GM11168 (cell line): ENCODE results near the gene SSC5D.

Experiments
- in situ Hi-C: fragments of 300-500 bp; cut with MboI; formaldehyde crosslinking; loops from one replicate; pipeline ENCODE4 v1.12.0; 2022; ENCODE audit warnings: low sequenced_read_pairs; ENCODE audit not compliant: unreplicated experiment

The SSC5D gene

DNA sequence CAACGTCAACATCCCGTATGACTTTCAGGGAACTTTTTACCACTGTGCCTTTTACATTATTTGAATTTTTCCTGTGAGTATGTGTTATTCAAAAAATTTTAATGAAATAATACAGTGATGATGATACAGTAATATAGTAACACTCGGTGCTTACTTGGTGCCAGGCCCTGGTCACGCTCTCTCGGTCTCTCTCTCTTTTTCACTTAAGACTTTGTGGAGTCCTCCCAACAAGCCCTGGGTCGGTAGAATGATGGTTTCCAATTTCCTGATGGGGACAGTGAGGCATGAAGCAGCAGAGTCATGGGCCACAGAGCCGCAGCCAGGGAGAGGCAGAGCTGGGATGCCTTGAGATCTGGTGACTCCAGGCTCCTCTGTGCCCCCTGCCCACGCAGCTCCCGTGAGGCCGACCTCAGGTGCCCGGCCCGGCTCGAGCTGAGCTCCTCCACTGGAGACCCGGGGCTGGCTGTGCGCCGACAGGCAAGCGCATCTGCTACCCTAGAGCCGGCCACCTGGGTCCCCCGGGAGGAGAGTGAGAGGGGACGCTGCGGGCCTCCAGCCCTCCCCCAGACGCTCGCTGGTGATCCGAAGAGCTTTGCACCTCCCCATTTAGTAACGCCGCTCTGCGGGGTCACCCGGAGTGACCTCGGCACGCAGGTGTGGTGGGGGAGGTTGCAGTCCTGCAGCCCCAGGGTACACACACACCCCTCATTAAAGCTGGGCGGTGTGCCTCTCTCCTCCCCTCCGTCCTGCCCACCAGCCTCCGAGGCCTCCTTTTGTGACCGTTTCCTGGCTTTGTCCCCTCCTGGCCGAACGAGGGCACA lies 61.5 kb downstream of the SSC5D start:
- in situ Hi-C loops, result no loop called here

DNA sequence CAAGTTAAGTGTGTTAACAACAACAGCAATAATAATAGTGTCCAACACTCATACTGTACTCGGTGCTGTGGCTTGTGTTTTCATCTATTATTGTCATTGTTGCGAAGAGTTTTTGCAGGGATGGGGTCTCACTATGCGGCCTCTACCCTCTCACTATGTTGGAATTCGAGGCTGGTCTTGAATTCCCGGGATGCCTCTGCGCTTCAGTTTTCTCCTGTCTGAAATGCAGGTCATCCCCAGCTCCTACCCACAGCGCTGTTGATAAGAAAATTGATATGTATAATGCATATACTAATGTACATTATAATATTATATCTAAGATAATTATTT lies 62.0 kb downstream of the SSC5D start:
- in situ Hi-C loops, result no loop called here

DNA sequence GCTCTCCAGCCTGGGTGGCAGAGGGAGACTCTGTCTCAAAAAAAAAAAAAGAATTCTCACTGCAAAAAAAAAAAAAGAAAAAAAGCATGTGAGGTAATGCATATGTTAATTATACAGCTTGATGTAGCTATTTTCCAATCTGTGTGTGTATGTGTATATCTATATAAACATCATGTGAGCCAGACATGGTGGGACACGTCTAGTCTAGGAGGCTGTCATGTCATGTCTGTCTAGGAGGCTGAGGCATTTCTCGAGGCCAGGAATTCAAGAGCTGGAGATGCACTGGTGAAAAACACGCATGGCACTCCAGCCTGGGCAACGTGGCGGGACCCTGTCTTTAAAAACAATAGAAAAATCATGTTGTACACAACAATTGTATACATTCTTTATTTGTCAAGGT lies 64.0 kb downstream of the SSC5D start:
- in situ Hi-C loops, result no loop called here

DNA sequence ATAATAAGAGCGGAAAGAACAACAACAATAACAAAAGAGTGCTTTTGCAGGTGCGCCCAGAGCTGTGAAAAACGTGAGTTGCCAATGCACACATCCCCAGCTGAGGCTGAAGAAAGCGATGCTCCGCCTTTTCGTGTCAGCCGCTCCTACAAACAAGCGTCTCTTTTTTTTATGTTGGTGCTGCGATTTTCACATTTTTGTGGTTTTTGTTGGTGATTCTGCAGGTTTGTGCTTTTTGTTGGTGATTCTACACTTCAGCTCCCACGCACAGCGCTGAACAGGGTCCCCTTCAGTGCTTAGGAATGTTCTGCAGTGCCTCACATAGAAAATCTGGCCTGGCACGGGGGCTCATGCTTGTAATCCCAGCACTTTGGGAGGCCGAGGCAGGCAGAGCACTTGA lies 64.4 kb downstream of the SSC5D start:
- in situ Hi-C loops, result no loop called here

DNA sequence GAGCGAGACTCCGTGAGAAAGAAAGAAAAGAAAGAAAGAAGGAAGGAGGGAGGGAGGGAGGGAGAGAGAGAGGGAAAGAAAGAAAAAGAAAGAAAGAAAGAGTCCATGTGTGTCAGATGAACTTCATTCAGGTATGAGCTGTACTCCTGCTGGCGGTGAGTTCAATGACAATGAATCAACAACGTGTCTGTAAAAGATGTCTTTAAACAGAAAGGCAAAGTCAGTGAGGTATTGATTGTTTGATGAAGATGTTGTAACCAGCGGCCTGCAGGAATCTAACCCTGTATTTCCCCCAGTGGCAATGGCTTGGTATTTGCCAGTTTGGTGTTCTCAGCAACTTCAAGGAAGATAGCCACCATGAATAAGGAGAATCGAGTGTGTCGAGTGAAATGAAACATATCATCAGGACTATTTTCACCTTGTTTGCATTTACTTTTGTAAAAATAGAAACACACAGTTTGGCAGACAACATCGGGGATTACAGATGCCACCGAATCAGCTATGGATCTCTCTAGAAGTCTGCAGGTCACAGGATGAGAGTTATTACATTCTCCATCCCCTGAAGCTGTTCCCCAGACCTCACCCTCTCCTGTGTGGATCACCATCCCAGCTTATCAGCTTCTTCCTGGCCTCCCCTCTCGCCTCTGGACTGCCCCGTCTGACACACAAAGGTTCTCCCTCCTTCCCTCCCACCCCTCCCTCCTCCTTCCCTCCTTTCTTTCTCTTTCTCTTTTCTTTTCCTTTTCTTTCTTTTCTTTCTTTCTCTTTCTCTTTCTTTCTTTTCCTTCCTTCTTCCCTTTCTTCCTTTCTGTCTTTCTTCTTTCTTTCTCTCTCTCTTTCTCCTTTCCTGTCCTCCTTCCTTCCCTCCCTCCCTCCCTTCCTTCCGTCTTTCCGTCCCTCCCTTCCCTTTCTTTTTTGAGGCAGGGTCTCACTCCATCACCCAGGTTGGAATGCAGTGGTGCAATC lies 65.3 kb downstream of the SSC5D start:
- in situ Hi-C loops, result no loop called here

DNA sequence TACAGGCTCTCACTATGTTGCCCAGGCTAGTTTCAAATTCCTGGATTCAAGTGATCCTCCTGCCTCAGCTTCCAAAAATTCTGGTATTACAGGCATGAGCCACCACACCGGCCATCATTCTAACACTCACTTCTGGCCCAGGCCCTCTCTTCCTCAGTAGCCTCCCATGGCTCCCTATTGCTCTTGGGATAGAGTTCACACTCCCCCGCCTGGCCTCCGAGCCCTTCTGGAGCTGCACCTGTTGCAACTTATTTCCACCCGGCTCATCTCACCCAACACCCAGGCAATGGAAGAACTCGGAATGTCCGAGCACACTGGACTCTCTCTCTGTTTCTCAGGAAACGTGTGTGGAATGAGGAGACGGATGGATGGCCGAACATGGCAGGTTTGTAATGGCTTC lies 66.1 kb downstream of the SSC5D start:
- in situ Hi-C loops, result no loop called here

DNA sequence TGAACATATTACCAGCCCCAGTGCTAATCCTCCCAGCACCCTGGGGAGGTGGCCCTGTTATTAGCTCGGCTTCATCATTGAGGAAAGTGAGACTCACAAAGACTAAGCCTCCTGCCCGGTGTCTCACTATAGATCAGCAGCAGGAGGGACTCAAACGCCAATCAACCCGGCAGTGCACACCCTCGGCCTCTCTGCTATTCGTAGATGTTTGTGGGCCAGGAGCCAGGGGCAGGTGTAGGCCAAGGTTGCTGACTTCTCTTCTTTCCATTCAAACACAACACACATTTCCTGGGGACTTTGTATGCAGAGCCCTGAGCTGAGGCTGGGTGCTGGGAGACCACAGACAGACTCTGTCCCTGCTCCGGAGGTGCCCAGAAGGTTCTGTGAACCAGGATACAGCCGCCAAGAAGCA lies 66.5 kb downstream of the SSC5D start:
- in situ Hi-C loops, result no loop called here

DNA sequence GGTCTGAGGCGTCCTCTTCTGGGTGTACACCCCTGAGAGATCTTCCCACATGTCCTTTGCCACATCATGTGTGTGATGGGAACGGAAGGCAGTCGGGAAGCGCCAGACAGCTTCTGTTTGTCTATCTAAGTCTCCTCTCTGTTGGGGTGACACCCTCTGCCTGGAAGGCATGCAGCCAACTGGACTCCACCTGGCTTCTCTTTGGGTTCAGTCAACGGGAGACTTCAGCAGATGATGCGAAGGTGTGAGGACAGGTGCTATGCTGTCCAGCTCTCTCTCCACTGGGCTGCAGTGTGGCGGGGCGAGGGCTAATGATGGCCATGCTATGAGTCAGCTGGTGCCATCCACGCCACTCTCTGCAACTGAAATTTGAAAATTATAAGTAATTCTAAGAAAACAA lies 71.4 kb downstream of the SSC5D start:
- in situ Hi-C loops, result no loop called here

DNA sequence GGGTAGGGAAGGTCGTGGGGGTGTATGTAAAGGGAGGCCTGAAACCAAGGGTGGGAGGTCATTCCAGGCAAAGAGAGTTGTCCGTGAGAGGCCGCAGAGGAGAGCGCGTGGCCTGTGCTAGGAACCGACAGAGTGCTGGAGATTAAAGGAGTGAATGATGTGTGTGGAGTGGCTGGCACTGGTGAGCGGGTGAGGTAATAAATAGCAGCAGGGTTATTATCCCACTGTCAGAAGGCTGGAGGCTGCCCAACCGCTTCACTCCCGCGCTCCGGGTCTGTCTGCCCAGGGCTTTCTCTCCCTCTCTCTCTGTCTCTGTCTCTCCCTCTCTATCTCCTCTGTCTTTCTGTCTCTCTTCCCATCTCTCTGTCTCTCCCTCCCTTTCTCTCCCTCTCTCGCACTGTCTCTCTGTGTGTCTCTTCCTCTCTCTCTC lies 75.0 kb downstream of the SSC5D start:
- in situ Hi-C loops, result no loop called here

DNA sequence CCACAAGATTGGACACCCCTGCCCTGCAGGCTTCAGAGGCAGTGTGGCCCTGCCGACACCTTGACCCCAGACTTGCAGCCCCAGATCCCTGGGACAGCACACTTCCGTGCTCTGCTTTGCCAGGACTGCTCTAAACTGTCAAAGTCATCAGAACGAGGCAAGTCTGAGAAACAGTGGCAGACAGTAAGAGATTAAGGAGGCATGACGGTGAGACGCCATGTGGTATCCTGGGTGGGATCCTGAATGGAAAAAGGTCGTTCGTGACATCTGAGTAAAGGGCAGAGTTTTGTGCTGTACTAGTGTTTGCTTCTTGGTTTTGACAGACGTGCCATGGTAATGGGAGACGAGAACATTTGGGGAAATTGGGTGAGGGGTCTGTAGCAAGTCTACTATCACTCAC lies 78.6 kb downstream of the SSC5D start:
- in situ Hi-C loops, result no loop called here

DNA sequence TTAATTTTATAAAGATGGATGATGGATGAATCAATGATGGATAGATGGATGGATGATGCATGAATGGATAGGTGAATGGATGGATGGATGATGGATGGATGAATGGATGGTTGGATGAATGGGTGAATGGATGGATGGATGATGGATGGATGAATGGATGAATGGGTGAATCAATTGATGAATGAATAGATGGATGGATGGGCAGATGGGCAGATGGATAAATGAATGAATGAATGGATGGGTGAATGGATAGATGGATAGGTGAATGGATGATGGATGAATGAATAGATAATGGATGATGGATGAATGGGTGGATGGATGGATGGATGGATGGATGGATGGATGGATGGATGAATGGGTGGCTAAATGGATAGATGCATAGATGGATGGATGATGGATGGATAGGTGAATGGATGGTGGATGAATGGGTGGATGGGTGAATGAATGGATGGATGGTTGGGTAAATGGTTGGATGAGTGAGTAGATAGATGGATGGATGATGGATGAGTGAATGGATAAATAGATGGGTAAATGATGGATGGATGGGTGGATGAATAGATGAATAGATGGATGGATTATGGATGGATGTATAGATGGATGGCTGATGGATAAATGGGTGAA lies 79.6 kb downstream of the SSC5D start:
- in situ Hi-C loops, result no loop called here
